Measurements from ENCODE around the gene SLC6A13. TPM values are rescaled to one million over a fixed set of nuclear protein-coding genes. Genes with fewer than 3 reads are reported as not detected.

SLC6A13 gene
- total RNA-seq, 1 experiment from 2014 or later, result not detected

DNA sequence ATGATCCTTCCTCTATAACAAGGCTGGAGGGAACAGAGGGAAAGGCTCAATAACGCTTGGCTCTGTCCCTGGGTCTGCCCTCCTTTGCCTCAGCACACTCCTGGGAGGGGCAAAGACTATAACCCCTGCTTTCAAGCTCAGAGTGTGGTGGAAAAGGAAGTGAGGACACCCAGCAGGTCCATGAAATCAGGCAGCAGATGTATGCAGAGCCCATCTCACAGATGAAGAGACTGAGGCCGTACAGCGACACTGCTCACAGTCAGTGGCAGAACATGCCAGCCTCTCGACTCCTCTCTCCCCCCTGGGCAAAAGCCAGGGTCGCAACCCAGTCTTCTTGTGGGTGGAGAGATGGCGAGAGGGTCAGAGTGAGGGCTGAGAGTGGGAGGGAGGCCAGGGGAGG is 88.5 kb downstream of the SLC6A13 start:
- H3K27me3 ChIP-seq (ENCODE audit: insufficient read depth, low read depth), result peaks cover 44% of the 10 kb centered on the region
- H3K4me2 ChIP-seq, result no peak overlapping the region
- TF ChIP-seq EZH2 (IDR thresholded peaks at IDR 0.05; ENCODE audit: low read depth), result no peak
- TF ChIP-seq, protein P1, sequence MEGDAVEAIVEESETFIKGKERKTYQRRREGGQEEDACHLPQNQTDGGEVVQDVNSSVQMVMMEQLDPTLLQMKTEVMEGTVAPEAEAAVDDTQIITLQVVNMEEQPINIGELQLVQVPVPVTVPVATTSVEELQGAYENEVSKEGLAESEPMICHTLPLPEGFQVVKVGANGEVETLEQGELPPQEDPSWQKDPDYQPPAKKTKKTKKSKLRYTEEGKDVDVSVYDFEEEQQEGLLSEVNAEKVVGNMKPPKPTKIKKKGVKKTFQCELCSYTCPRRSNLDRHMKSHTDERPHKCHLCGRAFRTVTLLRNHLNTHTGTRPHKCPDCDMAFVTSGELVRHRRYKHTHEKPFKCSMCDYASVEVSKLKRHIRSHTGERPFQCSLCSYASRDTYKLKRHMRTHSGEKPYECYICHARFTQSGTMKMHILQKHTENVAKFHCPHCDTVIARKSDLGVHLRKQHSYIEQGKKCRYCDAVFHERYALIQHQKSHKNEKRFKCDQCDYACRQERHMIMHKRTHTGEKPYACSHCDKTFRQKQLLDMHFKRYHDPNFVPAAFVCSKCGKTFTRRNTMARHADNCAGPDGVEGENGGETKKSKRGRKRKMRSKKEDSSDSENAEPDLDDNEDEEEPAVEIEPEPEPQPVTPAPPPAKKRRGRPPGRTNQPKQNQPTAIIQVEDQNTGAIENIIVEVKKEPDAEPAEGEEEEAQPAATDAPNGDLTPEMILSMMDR (conservative IDR thresholded peaks at IDR 0.05), result no peak
- no peaks in the 10 kb centered on the region for H4K20me1 ChIP-seq (ENCODE audit: insufficient read depth)
- ChIA-PET POLR2A (ENCODE audit: unreplicated experiment) (no interaction called here), CTCF (no interaction called here)
- no peak overlapping the region for H3K27ac ChIP-seq
- no peaks in the 10 kb centered on the region for H3K36me3 ChIP-seq (ENCODE audit: low read depth)
- H3F3A ChIP-seq (ENCODE audit: insufficient read depth, low read depth), result no peaks in the 10 kb centered on the region
- no peak for DNase-seq
- H3K9me2 ChIP-seq (ENCODE audit: insufficient read depth), result no peaks in the 10 kb centered on the region
- no peak overlapping the region for H2AFZ ChIP-seq
- no TSS peak for BruUV-seq (replicated peaks)
- H3K9me3 ChIP-seq (ENCODE audit: insufficient read depth, low read depth), result no peaks in the 10 kb centered on the region
- intact Hi-C loops (cut with micrococcal nuclease; ENCODE audit: unreplicated experiment), result no loop called here
- no peaks in the 10 kb centered on the region for H3K79me2 ChIP-seq (ENCODE audit: low read depth)
- H3K4me1 ChIP-seq (replicated peaks; ENCODE audit: insufficient read depth), result peaks cover 15% of the 10 kb centered on the region
- H3K4me3 ChIP-seq, result no peak overlapping the region

DNA sequence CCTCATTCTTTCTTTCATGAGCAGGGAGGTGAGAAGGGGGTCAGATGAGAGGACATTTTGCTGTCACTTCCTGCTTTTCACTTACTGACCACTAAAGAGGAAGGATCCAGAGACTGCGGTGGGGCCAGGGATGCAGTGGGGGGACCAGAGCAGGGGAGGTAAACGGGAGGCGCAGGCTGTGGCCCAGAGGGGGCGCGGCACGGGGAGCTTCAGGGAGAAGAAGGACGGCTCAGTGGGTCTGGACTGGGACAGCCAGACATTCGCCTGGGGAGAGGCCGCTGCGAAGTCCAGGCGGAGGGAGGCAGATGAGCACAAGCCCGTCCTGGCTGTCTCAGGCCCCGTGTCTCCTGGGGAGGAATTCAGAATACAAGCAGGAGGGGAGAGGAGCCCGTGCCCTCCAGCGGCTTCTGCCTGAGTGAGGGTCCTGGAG is 89.9 kb downstream of the SLC6A13 start:
- Histone ChIP-seq H2AFZ (no peak overlapping the region), H3K27me3 (ENCODE audit: insufficient read depth, low read depth) (peaks cover 57% of the 10 kb centered on the region), H3K9me2 (ENCODE audit: insufficient read depth) (no peaks in the 10 kb centered on the region), H4K20me1 (ENCODE audit: insufficient read depth) (no peaks in the 10 kb centered on the region), H3F3A (ENCODE audit: insufficient read depth, low read depth) (no peaks in the 10 kb centered on the region), H3K4me3 (no peak overlapping the region), H3K4me1 (replicated peaks; ENCODE audit: insufficient read depth) (peaks cover 15% of the 10 kb centered on the region), H3K36me3 (ENCODE audit: low read depth) (no peaks in the 10 kb centered on the region), H3K27ac (no peak overlapping the region), H3K79me2 (ENCODE audit: low read depth) (no peaks in the 10 kb centered on the region), H3K4me2 (no peak overlapping the region), H3K9me3 (ENCODE audit: insufficient read depth, low read depth) (no peaks in the 10 kb centered on the region)
- BruUV-seq (replicated peaks), result no TSS peak
- ChIA-PET CTCF (no interaction called here), POLR2A (ENCODE audit: unreplicated experiment) (no interaction called here)
- intact Hi-C loops (cut with micrococcal nuclease; ENCODE audit: unreplicated experiment), result no loop called here
- no peak for DNase-seq
- no peak for TF ChIP-seq EZH2 (IDR thresholded peaks at IDR 0.05; ENCODE audit: low read depth)
- TF ChIP-seq, protein P1 (conservative IDR thresholded peaks at IDR 0.05), result no peak

DNA sequence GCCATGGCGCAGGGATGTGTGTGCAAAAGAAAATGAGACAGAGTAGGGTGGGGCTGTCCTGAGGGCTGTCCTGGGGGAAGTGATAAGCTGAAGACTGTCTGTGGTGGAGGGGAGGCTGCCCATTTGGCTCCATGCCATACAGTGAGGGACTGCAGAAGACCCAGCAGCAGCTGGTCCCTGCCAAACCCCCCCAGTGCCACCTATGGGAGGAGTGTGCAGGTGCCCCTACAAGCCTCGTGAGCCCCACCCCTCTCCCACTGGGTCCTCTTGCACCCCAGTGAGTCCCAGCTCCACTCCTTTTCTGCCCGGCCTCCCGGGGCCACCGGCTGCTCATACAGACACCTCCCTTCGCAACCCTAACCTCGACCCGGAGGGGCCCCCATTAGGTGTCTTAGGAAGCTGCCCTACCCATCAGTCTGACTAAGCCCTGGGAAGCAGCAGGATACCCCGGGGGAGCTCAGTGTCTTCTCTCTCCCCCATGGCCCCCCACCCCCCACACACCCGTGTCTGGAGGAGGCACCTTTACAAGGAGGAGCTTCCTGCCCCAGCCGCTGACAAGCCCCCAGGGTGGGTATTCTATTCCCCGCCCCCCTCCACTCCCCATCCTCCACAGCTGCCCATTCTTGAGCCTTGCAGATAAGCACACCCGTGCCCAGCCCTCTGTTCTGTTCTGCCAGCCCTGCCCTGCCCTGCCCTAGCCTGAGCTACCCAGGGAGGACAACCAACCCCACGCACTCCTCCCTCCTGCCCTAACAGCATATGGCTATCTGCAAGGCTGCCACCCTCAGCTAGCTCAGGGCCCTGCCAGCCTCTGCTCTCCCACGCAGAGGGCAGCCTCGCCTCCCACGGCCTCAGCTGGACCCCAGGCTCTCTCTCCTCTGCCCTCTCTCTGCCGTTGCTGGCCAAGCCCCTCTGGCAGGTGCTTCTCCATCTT is 90.6 kb downstream of the SLC6A13 start:
- Histone ChIP-seq H3F3A (ENCODE audit: insufficient read depth, low read depth) (no peaks in the 10 kb centered on the region), H2AFZ (no peak overlapping the region), H3K36me3 (ENCODE audit: low read depth) (no peaks in the 10 kb centered on the region), H3K9me2 (ENCODE audit: insufficient read depth) (no peaks in the 10 kb centered on the region), H4K20me1 (ENCODE audit: insufficient read depth) (no peaks in the 10 kb centered on the region), H3K9me3 (ENCODE audit: insufficient read depth, low read depth) (no peaks in the 10 kb centered on the region), H3K27me3 (ENCODE audit: insufficient read depth, low read depth) (peaks cover 65% of the 10 kb centered on the region), H3K4me2 (no peak overlapping the region), H3K4me1 (replicated peaks; ENCODE audit: insufficient read depth) (peaks cover 11% of the 10 kb centered on the region), H3K79me2 (ENCODE audit: low read depth) (no peaks in the 10 kb centered on the region), H3K4me3 (no peak overlapping the region), H3K27ac (no peak overlapping the region)
- no peak for DNase-seq
- CTCF ChIA-PET, result no interaction called here
- intact Hi-C loops (cut with micrococcal nuclease; ENCODE audit: unreplicated experiment), result no loop called here
- POLR2A ChIA-PET (ENCODE audit: unreplicated experiment), result no interaction called here
- TF ChIP-seq, protein P1 (conservative IDR thresholded peaks at IDR 0.05), result no peak
- no peak for TF ChIP-seq EZH2 (IDR thresholded peaks at IDR 0.05; ENCODE audit: low read depth)
- BruUV-seq (replicated peaks), result no TSS peak

Measured in PC-9 (cell line).